Activated CD8-positive, alpha-beta memory T cell treated with anti-CD3 and anti-CD28 coated beads, Interleukin-2, amount 50 U/mL, for 1 hour (primary cell): Measurements from ENCODE around the gene PCIF1.
"Not testable (repeated sequence)": the region's sequence is repeated elsewhere in the genome, so short reads cannot be mapped to it uniquely, and the experiment has no call there.

Experiments
- DNase-seq: peaks from one replicate; pipeline ENCODE4 v3.0.0-alpha.2; 2020; ENCODE audit errors: extremely low read depth

Gene PCIF1

GRCh38 chr20:45994761-45995493, 60.4 kb downstream of the PCIF1 start:
- no peak for DNase-seq

- DNase-seq, result not testable (repeated sequence)
These were observed 61.1 kb downstream of the PCIF1 start for GRCh38 chr20:45995495-45996097.

- DNase-seq, result no peak
These were observed 62.7 kb downstream of the PCIF1 start for GRCh38 chr20:45997187-45997586.
